ENCODE data around the gene PLD1.
"Not testable (repeated sequence)": the region's sequence is repeated elsewhere in the genome, so short reads cannot be mapped to it uniquely, and the experiment has no call there.

Gene PLD1

GRCh38 chr3:171563298-171563697 lies 247.0 kb downstream of the PLD1 start:
- DNase-seq (ENCODE audit: low spot score) = no peak

- not testable (repeated sequence) for DNase-seq (ENCODE audit: low spot score)
These were observed 247.8 kb downstream of the PLD1 start for GRCh38 chr3:171562459-171562858.

GRCh38 chr3:171561596-171562323 lies 248.5 kb downstream of the PLD1 start:
- DNase-seq (ENCODE audit: low spot score) = no peak

GRCh38 chr3:171559586-171559985 lies 250.7 kb downstream of the PLD1 start:
- DNase-seq (ENCODE audit: low spot score) = no peak

- DNase-seq (ENCODE audit: low spot score) = no peak
These were observed 252.0 kb downstream of the PLD1 start for GRCh38 chr3:171558188-171558696.

GRCh38 chr3:171557173-171557572 lies 253.1 kb downstream of the PLD1 start:
- DNase-seq (ENCODE audit: low spot score) = no peak

- DNase-seq (ENCODE audit: low spot score) = no peak
These were observed 253.6 kb downstream of the PLD1 start for GRCh38 chr3:171556574-171557145.

- no peak for DNase-seq (ENCODE audit: low spot score)
These were observed 254.1 kb downstream of the PLD1 start for GRCh38 chr3:171556148-171556547.

GRCh38 chr3:171553086-171553485 lies 257.2 kb downstream of the PLD1 start:
- DNase-seq (ENCODE audit: low spot score) = no peak

GRCh38 chr3:171552531-171552930 lies 257.8 kb downstream of the PLD1 start:
- no peak for DNase-seq (ENCODE audit: low spot score)

GRCh38 chr3:171551296-171551695 lies 259.0 kb downstream of the PLD1 start:
- no peak for DNase-seq (ENCODE audit: low spot score)

All from putamen (tissue), 1 donor.